ENCODE data around the gene RAB33A.

DNA sequence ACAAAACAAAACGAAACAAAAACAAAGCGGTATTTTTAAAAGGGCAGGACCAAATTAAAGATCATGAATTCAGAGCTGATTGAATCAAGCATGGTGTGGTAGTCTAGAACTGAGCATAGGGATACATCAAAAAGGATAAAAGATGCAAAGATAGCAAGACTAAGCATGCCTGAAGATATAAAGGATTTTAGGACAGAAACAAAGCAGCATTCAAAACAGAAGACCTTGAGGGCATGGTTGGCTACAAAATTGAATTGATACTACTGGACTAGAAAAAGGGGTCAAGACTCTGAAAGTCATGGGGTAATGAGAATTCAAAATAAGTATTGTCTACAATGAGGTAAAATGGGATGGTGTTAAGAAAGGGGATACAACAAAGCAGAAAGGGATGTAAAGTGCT is 41.6 kb downstream of the RAB33A start:
- TF ChIP-seq, protein P1, sequence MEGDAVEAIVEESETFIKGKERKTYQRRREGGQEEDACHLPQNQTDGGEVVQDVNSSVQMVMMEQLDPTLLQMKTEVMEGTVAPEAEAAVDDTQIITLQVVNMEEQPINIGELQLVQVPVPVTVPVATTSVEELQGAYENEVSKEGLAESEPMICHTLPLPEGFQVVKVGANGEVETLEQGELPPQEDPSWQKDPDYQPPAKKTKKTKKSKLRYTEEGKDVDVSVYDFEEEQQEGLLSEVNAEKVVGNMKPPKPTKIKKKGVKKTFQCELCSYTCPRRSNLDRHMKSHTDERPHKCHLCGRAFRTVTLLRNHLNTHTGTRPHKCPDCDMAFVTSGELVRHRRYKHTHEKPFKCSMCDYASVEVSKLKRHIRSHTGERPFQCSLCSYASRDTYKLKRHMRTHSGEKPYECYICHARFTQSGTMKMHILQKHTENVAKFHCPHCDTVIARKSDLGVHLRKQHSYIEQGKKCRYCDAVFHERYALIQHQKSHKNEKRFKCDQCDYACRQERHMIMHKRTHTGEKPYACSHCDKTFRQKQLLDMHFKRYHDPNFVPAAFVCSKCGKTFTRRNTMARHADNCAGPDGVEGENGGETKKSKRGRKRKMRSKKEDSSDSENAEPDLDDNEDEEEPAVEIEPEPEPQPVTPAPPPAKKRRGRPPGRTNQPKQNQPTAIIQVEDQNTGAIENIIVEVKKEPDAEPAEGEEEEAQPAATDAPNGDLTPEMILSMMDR (IDR thresholded peaks at IDR 0.05), result no peak
- TF ChIP-seq POLR2A (IDR thresholded peaks at IDR 0.05), result no peak

All from esophagus squamous epithelium (tissue), 4 donors.